Measurements from ENCODE around the gene GPRIN3. TPM values are rescaled to one million over a fixed set of nuclear protein-coding genes. Genes with fewer than 3 reads are reported as not detected.

The GPRIN3 gene
- total RNA-seq, 1 donor from 2014 or later, result 0.10 TPM

GRCh38 chr4:89273741-89274141 lies 33.9 kb downstream of the GPRIN3 start:
- Mint-ChIP-seq H3K27me3 (ENCODE audit: low read depth) (no peaks in the 10 kb centered on the region), H3K4me1 (ENCODE audit: low read depth) (no peaks in the 10 kb centered on the region), H3K27ac (ENCODE audit: unreplicated experiment) (no peak overlapping the region), H3K4me3 (ENCODE audit: unreplicated experiment) (no peak overlapping the region), H3K9me3 (ENCODE audit: low read depth) (peaks cover 3% of the 10 kb centered on the region), H3K36me3 (ENCODE audit: low read depth) (no peaks in the 10 kb centered on the region)
- DNase-seq (ENCODE audit: low spot score), result no peak
- no peak for TF ChIP-seq CTCF (IDR thresholded peaks at IDR 0.05)

GRCh38 chr4:89270792-89271191 lies 36.8 kb downstream of the GPRIN3 start:
- no peak overlapping the region for H3K4me3 Mint-ChIP-seq (ENCODE audit: unreplicated experiment)
- H3K36me3 Mint-ChIP-seq (ENCODE audit: low read depth), result no peaks in the 10 kb centered on the region
- no peaks in the 10 kb centered on the region for H3K27me3 Mint-ChIP-seq (ENCODE audit: low read depth)
- no peak overlapping the region for H3K27ac Mint-ChIP-seq (ENCODE audit: unreplicated experiment)
- no peaks in the 10 kb centered on the region for H3K9me3 Mint-ChIP-seq (ENCODE audit: low read depth)
- no peak for DNase-seq (ENCODE audit: low spot score)
- H3K4me1 Mint-ChIP-seq (ENCODE audit: low read depth), result no peaks in the 10 kb centered on the region
- no peak for TF ChIP-seq CTCF (IDR thresholded peaks at IDR 0.05)

- no peak for DNase-seq (ENCODE audit: low spot score)
- no peak overlapping the region for H3K4me3 Mint-ChIP-seq (ENCODE audit: unreplicated experiment)
- no peaks in the 10 kb centered on the region for H3K36me3 Mint-ChIP-seq (ENCODE audit: low read depth)
- no peak for TF ChIP-seq CTCF (IDR thresholded peaks at IDR 0.05)
- H3K9me3 Mint-ChIP-seq (ENCODE audit: low read depth), result no peaks in the 10 kb centered on the region
- no peaks in the 10 kb centered on the region for H3K27me3 Mint-ChIP-seq (ENCODE audit: low read depth)
- H3K4me1 Mint-ChIP-seq (ENCODE audit: low read depth), result no peaks in the 10 kb centered on the region
- no peak overlapping the region for H3K27ac Mint-ChIP-seq (ENCODE audit: unreplicated experiment)
Measured at GRCh38 chr4:89269121-89269666, 38.4 kb downstream of the GPRIN3 start.

- no peak for TF ChIP-seq CTCF (IDR thresholded peaks at IDR 0.05)
- no peak for DNase-seq (ENCODE audit: low spot score)
- no peak overlapping the region for H3K4me3 Mint-ChIP-seq (ENCODE audit: unreplicated experiment)
- no peaks in the 10 kb centered on the region for H3K27me3 Mint-ChIP-seq (ENCODE audit: low read depth)
- no peaks in the 10 kb centered on the region for H3K9me3 Mint-ChIP-seq (ENCODE audit: low read depth)
- H3K4me1 Mint-ChIP-seq (ENCODE audit: low read depth), result no peaks in the 10 kb centered on the region
- no peaks in the 10 kb centered on the region for H3K36me3 Mint-ChIP-seq (ENCODE audit: low read depth)
- H3K27ac Mint-ChIP-seq (ENCODE audit: unreplicated experiment), result no peak overlapping the region
Measured at GRCh38 chr4:89268679-89269078, 38.9 kb downstream of the GPRIN3 start.

GRCh38 chr4:89267846-89268245 lies 39.8 kb downstream of the GPRIN3 start:
- H3K27ac Mint-ChIP-seq (ENCODE audit: unreplicated experiment), result no peak overlapping the region
- no peaks in the 10 kb centered on the region for H3K9me3 Mint-ChIP-seq (ENCODE audit: low read depth)
- DNase-seq (ENCODE audit: low spot score), result no peak
- no peaks in the 10 kb centered on the region for H3K27me3 Mint-ChIP-seq (ENCODE audit: low read depth)
- TF ChIP-seq CTCF (IDR thresholded peaks at IDR 0.05), result no peak
- H3K4me3 Mint-ChIP-seq (ENCODE audit: unreplicated experiment), result no peak overlapping the region
- H3K36me3 Mint-ChIP-seq (ENCODE audit: low read depth), result no peaks in the 10 kb centered on the region
- H3K4me1 Mint-ChIP-seq (ENCODE audit: low read depth), result no peaks in the 10 kb centered on the region
